ACHN (cell line): Measurements from ENCODE around the gene SNAPC1.

Experiments
- DNase-seq: peaks from one replicate; pipeline ENCODE4 v3.0.0-alpha.2; 2015
- in situ Hi-C: cut with HindIII; loops from 2 replicates; pipeline ENCODE4 v1.10.0; 2017; ENCODE audit warnings: low sequenced_read_pairs, low pct_ligation_motif_present, low pct_unique_long_range_greater_than_20kb

Gene SNAPC1

GRCh38 chr14:61774861-61775260, 12.6 kb downstream of the SNAPC1 start:
- DNase-seq, result no peak
- in situ Hi-C loops, result no loop called here

GRCh38 chr14:61780125-61780524, 17.9 kb downstream of the SNAPC1 start:
- no peak for DNase-seq
- in situ Hi-C loops, result no loop called here

- in situ Hi-C loops, result no loop called here
- no peak for DNase-seq
Measured at GRCh38 chr14:61797309-61797708, 35.1 kb downstream of the SNAPC1 start.

- in situ Hi-C loops, result no loop called here
- DNase-seq, result no peak
Measured at GRCh38 chr14:61802010-61802568, 39.9 kb downstream of the SNAPC1 start.

GRCh38 chr14:61803755-61804154, 41.5 kb downstream of the SNAPC1 start:
- in situ Hi-C loops, result no loop called here
- no peak for DNase-seq

- no peak for DNase-seq
- in situ Hi-C loops, result no loop called here
Measured at GRCh38 chr14:61805451-61805850, 43.2 kb downstream of the SNAPC1 start.

GRCh38 chr14:61811882-61812346, 49.7 kb downstream of the SNAPC1 start:
- in situ Hi-C loops, result no loop called here
- no peak for DNase-seq

GRCh38 chr14:61812347-61813095, 50.3 kb downstream of the SNAPC1 start, which contains the start of gene SYT16:
Gene SYT16 (plus strand): TSS chr14:61812703.
- in situ Hi-C loops, result no loop called here
- DNase-seq, result no peak

GRCh38 chr14:61813096-61813606, 50.9 kb downstream of the SNAPC1 start:
- DNase-seq, result no peak
- in situ Hi-C loops, result no loop called here

GRCh38 chr14:61822458-61822857, 60.2 kb downstream of the SNAPC1 start:
- no peak for DNase-seq
- in situ Hi-C loops, result no loop called here

- in situ Hi-C loops, result no loop called here
- DNase-seq, result no peak
Measured at GRCh38 chr14:61832783-61833182, 70.6 kb downstream of the SNAPC1 start.

GRCh38 chr14:61836184-61836583, 74.0 kb downstream of the SNAPC1 start:
- in situ Hi-C loops, result no loop called here

GRCh38 chr14:61836807-61837206, 74.6 kb downstream of the SNAPC1 start:
- no peak for DNase-seq
- in situ Hi-C loops, result no loop called here

More at GRCh38 chr14:61836184-61836583, 74.0 kb downstream of the SNAPC1 start:
- DNase-seq, result no peak

GRCh38 chr14:61837336-61838229, 75.4 kb downstream of the SNAPC1 start:
- in situ Hi-C loops, result no loop called here
- peak; percentile 73 for DNase-seq

- DNase-seq, result no peak
Measured at GRCh38 chr14:61838661-61839245, 76.5 kb downstream of the SNAPC1 start.

GRCh38 chr14:61839507-61839906, 77.3 kb downstream of the SNAPC1 start:
- DNase-seq, result no peak
- in situ Hi-C loops, result no loop called here

More at GRCh38 chr14:61838661-61839245, 76.5 kb downstream of the SNAPC1 start:
- in situ Hi-C loops, result no loop called here

GRCh38 chr14:61841145-61841544, 78.9 kb downstream of the SNAPC1 start:
- in situ Hi-C loops, result no loop called here
- DNase-seq, result no peak
